GM19043 (cell line): Measurements from ENCODE around the gene RAD51B.

ENCODE experiments used
- ATAC-seq: cut with Tn5 transposase; IDR thresholded peaks from one replicate; pipeline ENCODE4 v1.9.1; 2021; ENCODE audit warnings: low read depth; ENCODE audit not compliant: unreplicated experiment

Gene RAD51B

GRCh38 chr14:68241862-68242487 is 422.4 kb downstream of the RAD51B start:
- no peak for ATAC-seq

- no peak for ATAC-seq
Measured at GRCh38 chr14:68243450-68244010, 424.0 kb downstream of the RAD51B start.

DNA sequence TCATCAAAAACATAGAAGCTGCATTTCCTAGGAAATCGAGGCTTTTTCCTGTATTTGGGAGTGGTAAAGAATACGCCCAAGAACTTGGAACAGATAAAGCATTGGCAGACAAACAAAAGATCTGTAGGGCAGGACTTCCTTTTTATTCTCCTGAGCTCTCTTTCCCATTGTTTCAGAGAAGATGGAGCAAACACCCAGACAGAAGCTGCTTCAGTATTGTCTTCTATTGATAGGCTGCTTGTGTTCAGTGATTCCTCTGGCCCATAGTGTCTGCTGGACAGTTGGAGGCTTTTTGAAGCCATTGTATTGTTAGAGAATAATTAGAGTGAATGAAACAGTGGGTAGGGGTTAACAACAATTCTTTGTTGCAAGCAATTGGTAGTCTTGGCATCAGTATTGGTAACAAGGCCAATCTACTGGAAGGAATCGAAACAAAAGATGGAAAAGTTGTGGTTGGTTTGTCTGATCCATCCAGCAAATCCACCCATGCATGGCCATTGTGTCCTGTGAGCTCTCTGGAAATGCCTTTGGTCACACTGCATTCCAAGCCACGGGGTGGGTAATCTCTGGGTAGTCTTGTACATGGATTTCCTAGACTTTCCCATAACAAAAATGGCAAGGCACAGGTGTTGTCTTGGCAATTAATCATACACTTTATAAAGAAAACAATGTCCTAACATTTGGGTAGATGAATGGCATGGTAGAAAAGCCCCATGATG is 424.8 kb downstream of the RAD51B start:
- no peak for ATAC-seq

DNA sequence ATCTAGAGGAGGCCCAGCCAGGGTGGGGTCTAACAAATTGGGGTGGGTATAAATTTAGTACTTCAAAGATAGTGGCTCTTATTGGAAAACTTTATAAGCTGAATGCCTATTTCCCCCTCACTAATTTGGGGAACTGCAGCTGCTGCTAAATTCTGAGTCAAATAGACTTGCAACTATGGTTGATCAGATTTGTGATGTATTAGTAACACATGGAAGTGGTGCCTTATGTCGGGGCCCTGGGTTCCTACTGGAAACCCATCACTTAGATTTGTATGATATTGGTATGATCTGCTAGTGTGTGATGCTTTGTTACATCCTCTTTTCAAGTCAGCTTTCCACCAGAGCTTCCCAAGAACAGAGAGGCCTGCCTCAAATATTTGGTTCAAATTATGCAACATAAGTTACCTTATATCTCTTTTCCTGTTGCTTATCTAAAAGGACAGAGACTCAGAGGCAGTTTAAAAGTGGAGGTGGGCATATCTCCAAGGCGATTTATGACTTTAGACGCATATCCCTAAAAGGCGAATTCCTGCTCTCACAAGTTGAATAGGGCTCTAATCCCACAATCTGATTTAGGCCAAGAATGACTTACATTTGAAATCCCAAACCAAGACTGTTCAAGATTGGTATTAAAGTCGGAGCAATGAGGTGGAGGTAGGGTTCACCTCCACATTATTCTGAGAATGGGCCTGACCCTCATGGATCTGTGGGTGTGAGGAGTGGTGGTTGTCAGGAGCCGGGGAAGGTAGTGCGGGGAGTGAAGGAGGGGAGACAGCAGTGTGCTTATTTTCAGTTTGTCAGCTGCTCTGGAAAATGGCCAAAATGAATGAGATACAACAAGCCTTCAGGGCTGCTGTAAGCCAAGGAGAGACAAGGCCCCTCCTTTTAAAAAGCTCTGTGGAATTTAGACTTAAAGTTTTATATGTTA is 425.8 kb downstream of the RAD51B start:
- no peak for ATAC-seq

DNA sequence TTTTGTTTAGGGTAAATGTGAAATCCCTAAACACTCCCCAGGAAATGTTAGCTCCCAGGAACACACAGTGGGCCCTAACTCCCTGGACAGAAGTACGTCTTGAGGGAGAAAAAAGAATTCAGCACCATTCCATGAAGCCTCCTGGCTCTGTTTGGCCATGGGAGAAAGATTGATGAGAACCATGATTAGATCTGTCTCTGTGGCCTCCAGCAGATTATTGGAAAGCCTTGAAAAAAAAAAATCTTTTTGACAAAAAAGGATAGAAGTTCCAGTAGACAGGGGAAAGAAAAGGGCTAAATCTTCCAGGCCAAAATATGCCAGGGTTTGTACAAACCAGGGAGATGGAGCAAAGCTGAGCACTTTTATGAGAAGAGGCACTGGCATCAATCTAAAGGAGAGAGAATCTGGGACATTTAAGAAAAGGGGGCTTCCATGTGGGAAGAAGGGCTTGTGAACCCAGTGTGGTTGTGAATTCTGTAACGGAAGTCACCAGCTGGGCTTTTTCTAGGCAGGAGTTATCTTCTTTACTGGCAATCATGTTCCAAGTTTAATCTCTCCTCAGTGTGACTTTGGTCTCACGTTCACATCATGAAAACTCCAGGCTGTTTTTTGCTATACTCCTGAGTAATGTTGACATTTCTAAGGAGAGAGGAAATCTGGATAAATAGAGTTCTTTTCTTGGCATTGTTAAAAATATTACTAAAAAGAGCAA is 426.7 kb downstream of the RAD51B start:
- ATAC-seq = no peak

DNA sequence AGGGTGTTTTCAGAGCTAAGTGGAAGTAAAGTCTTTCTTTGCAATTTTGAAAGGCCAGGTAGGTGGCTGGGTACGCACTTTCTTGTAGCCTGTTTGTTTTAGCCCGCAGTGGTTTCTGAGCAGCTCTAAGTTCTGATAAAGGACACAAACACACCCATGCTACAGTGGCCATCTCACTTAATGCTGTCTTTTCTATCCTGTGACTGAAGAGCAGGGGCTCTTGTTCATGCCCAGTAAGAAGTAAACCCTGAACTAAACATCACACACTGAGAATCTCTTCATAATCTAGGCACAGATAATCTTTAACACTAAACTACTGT is 427.2 kb downstream of the RAD51B start:
- ATAC-seq = no peak

DNA sequence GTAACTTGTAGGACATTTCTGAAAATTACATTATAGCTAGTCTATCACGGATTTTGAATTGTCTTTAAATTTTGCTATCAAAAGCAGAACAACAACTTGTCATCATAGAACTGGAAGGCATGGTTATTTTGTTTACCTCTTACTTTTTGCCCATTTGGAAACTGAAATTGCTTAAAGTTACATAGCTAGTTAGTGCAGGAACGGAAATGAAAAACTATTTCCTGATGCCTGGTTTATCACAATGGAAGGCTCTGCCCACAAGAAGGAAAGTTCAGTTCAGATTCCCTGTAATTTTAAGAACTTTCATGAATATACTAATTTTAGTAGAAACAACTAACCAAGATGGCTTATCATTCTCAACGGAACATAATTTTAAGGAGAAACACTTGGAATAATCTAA is 427.7 kb downstream of the RAD51B start:
- ATAC-seq = no peak

DNA sequence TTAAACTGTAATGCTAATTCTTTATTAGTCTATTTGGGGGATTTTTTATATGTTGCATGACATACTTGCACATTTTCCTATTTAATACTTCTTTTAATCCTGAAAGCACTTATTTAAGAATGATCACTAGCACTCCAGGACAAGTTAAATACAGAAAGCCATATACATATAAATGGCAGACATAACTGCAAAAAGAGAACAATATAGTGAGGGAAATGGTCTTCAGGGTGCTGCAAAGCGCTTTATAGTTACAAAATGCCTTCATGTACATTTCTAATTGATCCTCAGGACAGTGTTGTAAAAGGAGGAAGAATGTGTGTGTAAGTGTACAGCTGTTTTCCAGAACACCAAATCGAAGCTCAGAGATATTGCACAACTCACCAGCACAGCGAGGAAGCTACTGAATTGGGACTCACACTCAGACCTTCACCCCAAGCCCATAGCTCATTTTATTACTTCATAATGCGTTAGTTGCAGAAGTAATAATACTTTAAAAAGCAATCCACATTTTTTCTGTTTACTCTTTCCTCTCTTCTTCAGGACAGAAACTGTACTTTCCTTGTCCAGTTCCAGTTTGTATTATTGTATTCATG is 428.2 kb downstream of the RAD51B start:
- ATAC-seq = no peak

DNA sequence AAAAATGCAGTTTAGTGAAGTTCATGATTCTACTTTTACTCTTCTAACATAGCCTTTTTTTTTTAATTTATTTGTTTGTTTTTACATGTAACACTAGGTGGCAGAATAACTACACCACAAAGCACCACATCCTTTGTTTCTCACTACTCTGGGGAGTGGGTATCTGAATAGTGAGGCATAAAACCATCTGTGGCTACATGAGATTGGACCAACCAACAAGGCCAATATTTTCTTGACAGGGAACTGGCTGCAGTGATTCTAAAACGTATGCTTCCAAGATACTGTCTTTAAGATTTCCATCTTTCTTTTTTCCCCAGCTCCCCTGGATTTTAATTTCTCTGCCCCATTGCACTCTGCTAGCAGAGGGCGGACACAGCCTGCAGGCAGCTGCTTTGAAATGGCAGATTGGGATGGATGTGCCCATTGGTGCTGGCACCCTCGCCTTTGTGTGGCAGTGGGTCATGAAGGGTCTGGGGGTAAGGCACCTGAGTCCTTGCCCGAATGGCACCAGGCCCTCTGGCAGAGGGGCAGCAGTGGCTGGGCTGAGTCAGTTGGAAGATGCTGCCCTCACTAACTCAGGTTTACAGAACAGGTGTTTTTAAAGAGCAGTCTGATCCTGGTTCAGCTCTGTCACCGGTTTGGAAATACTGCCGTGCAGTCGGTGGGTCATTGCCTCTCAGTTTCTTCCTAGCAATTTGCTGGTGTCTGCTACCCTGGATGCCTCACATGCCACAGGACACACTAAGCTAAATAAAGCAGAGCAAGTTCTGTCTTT is 429.1 kb downstream of the RAD51B start:
- no peak for ATAC-seq

- no peak for ATAC-seq
Measured at GRCh38 chr14:68249661-68250451, 430.3 kb downstream of the RAD51B start.

GRCh38 chr14:68250927-68251768 is 431.6 kb downstream of the RAD51B start:
- ATAC-seq = no peak

DNA sequence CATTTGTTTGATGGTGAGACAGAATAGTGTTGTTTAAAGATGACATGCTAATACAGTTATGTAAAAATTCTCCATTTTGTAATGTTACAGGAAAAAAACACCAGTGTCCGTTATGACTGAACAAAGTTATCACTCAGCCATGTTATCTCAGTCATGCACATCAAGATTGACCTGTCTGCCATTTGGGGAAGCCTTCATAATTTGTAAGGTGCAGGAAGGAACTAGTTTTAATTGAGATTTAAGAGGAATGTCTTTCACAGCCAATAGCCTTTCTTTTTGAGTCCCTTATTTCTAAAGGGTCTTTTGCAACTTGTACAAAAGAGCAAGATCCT is 432.2 kb downstream of the RAD51B start:
- no peak for ATAC-seq

DNA sequence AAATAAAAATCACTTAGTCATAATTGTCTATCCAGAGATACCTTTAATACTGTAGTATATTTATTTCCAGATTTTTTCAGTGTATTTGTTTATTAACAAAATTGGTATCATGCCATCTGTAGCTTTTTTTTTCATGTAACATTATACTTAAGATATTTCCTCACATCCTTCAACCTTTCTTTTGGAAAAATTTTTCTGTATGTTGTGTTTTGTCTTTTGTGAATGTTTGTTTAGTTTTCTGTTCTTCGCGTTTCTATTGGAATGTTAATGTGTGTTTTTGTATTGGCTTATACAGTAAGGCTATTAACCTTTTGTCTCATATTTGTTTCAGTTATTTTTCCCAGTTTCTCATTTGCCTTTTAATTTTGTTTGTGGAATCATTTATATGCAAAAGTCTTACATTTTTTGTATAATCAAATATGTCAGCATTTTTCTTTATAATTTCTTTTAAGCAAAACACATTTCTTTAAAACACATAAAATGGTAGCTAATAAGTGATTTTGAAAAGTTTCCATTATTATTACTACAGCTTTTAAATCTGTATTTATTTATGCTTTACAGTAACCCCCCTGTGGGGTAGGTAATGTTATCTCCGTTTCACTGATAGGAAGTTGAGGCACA is 433.7 kb downstream of the RAD51B start:
- no peak for ATAC-seq

DNA sequence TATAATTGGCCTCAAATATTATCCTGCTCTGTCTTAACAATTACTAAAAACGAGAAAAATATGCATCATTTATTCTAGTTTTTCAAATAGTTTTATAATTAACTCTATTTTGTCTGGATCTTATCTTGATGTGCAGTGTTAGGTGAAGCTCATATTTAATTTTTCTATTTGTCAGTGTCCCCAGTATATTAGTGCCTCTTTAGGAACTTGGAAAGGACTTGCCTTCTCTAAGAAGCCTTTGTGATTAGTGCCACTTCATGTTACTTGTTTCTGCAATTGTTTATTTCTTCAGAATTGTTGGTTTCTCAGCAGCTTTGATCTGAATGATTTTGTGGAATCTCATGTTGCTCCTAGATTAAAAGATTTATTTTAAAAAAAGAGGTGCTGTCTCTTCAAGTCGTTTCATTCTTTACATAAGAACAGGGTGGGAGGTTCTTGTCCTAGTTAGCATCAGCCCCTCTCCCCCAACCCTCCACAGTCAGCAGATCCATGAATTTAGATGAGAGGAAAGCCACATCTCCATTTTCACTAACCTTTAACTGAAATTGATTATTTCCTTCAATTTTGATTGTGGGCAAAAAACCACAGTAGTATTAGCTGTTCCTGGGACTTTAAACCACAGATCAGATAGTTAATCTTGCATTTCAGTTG is 434.4 kb downstream of the RAD51B start:
- ATAC-seq = no peak

GRCh38 chr14:68254669-68255527 is 435.3 kb downstream of the RAD51B start:
- no peak for ATAC-seq

- ATAC-seq = no peak
Measured at GRCh38 chr14:68255693-68256178, 436.2 kb downstream of the RAD51B start.
